CMK (cell line): ENCODE measurements around the gene GRK3.
"Not testable (repeated sequence)": the region's sequence is repeated elsewhere in the genome, so short reads cannot be mapped to it uniquely, and the experiment has no call there.

ENCODE experiments used
- DNase-seq: peaks from one replicate; pipeline ENCODE4 v3.0.0-alpha.2; 2010; ENCODE audit warnings: low read depth

The GRK3 gene

GRCh38 chr22:25551396-25551795 is 13.1 kb upstream of the GRK3 start:
- no peak for DNase-seq

- DNase-seq: not testable (repeated sequence)
Measured at GRCh38 chr22:25552405-25552804, 12.1 kb upstream of the GRK3 start.

- DNase-seq: no peak
Measured at GRCh38 chr22:25553131-25553530, 11.3 kb upstream of the GRK3 start.

- DNase-seq: no peak
Measured at GRCh38 chr22:25554238-25554671, 10.2 kb upstream of the GRK3 start.

DNA sequence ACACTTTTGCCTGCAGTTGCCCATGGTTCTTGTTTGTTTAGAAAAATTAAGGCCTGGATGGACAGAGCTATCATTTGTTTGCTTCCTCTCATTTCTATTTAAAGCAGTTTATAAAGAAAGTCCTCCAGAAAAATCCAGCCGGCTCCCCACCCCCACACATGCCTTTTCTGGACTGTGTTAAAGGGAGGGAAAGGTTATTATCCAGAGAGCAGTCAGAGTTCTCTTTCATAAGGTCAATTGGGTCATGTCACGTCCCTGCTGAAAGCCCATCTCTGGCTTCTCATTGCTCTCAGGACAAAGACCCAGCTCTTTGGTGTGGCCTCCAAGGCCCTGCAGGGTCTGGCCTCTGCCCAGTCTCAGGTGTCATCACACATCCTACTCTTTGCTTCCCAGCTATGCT is 9.8 kb upstream of the GRK3 start:
- DNase-seq: no peak

GRCh38 chr22:25555586-25555985 is 8.9 kb upstream of the GRK3 start:
- no peak for DNase-seq

- DNase-seq: no peak
Measured at GRCh38 chr22:25557218-25557617, 7.3 kb upstream of the GRK3 start.

DNA sequence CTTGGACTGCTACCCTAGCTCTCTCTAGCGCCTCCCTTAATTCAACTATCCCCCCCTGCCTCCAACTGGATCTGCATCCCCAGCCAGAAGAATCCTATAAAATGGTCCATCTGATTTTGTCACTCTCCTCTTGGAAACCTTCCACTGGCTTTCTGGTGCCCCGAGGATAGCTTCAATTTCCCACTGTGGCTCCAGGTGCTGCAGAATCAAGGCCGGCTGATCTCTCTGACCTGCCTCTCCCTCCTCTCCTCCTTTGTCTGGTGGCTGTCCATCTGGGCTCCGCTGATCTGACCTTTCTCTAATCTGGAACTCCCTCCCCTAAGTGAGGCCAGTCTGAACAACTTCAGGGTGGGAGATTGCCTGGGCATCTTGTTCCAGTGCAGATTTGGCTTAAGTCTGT is 6.1 kb upstream of the GRK3 start:
- DNase-seq: no peak

- not testable (repeated sequence) for DNase-seq
Measured at GRCh38 chr22:25559910-25560309, 4.6 kb upstream of the GRK3 start.

GRCh38 chr22:25561182-25561581 is 3.3 kb upstream of the GRK3 start:
- DNase-seq: not testable (repeated sequence)

DNA sequence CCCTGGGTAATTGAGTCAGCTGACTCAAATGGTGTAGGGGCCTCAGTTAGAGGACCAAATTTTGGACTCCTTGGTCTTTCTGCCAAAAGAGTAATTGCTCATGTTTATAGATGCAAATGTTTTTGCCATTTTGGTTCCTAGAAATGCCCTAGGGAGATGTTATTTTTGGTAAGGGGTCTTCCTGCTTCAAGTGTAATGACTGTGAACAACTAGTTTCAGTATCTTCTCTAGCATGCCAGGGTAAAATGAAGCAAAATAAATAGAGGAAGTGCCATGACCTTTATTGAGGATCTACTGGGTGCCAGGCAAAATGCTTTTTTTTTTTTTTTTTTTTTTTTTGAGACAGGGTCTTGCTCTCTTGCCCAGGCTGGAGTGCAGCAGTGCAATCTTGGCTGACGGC is 2.5 kb upstream of the GRK3 start:
- DNase-seq: not testable (repeated sequence)

- DNase-seq: not testable (repeated sequence)
Measured at GRCh38 chr22:25562966-25563760, 1.3 kb upstream of the GRK3 start.

DNA sequence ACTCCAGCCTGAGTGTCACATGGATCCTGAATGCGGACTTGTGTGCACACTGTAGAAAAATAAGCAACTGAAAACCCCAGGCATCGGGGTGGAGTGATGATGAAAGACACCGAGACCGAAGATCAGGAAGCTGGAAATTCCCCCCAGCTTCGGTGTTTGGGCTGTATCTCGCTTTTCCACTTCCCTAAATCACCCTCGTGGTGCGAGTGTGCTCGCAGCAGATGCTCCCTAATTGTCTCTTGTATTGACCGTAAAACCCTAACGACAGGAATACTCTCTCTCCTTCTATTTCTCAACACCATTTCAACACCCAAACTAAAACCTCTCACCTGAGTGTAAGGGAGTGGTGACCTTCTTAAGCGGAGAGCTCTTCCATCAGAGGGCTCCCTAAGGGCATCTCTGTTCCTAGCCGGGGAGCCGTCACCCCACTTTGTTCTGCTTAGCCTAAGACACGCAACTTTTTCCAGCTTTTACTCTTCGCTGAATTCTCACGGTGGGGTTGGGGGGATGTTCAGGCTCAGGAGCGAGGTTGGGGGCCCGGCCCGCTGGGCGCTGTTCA is 635 bp upstream of the GRK3 start:
- no peak for DNase-seq

- no peak for DNase-seq
Measured at GRCh38 chr22:25564979-25565677, 653 bp downstream of the GRK3 start.

DNA sequence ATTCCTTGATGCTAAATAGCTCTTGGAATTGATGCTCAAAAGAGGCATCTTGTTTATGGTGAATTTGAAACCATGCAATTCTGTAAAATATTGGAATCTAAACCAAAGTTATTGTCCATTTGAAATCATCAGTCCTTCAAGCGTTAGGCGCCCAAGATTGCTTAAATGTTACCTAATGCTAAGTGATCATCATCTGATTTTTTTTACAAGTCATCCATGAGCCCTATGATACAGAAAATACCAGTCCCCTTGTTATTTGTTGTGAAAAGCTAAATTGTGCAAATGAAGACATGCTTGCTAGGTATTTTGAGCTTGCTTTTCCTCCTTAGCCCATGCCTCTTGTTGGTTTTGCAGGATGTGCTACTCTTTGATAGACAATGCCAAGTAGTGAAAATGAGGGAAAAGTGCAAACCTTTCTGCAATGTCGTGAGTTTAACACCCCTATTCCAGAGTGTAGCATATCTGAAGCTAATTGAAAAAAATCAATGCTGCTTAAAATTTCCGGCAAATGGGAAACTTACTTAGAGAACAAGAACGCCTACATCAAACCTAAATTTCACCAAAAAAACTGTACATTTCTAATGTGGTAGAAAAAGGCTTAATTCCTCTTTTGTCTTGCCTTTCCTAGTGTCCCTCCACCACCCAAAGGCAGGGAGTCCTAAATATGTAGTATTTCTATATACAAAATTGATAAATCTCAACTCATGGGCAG is 1.9 kb downstream of the GRK3 start:
- no peak for DNase-seq

DNA sequence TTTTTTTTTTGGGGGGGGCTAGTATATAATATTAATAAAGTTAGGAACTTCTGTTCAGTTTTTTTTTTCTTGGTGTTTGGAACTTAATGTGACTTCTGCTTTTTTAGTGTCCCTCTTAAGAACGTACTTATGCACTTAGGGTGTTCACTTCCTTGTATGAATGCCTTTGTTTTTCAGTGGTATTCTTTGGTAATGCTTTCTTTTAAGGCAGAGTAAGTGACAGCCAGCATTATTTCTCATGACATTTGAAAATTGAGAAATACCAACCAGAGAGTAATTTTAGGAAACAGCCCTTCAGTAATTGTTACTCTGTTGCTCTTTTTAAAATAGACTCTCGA is 2.4 kb downstream of the GRK3 start:
- DNase-seq: no peak

- no peak for DNase-seq
Measured at GRCh38 chr22:25567251-25567675, 2.8 kb downstream of the GRK3 start.

GRCh38 chr22:25568066-25568465 is 3.6 kb downstream of the GRK3 start:
- not testable (repeated sequence) for DNase-seq

DNA sequence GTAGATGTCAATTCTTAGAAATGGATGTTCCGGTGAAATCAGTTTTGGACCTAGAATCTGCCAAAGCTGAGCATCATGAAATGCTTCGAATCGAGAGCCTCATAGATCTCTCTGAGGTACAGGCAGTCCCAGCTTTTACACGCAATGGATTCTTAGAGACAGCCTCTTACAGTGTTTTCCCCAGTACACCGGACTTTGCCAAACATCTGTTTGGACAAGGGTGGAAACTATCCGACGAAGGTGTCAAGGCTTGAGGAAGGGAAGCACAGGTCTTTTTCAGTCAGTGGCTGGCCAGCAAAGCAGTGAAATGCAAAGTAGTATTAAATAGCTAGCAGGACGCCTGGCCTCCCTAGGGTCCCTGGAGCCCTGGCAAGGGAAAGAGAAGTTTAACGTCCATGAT is 4.9 kb downstream of the GRK3 start:
- DNase-seq: no peak

- no peak for DNase-seq
Measured at GRCh38 chr22:25569983-25570382, 5.5 kb downstream of the GRK3 start.

DNA sequence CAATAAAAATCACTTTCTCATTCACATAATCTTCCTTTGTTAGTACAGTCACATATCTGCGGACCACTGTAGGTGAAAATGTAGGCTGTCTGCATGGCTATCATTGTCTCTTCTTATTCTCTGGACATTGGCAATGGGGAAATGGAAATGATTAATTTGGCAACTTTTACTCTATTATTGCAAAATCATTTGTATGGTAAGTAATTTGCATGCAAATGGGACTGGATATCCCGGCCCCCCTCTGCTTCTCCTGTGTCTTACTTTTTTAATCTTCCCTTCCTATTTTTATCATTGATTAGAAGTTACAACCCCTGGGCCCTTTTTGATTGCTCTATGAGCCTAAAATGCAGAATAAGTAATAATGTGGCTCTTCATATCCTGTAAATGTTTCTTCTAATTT is 6.0 kb downstream of the GRK3 start:
- no peak for DNase-seq

GRCh38 chr22:25571969-25572707 is 7.7 kb downstream of the GRK3 start:
- DNase-seq: not testable (repeated sequence)
